HEK293T (cell line): Measurements from ENCODE around the gene NFKBIA.

Source experiments
- CTCF ChIA-PET: fragments of 350-600 bp; formaldehyde crosslinking; extraction: SDS; loops from one replicate; lab custom pipeline; 2021; ENCODE audit warnings: antibody characterized with exemption, inconsistent platforms; lab: Yijun Ruan, JAX
- POLR2A ChIA-PET: fragments of 350-600 bp; formaldehyde crosslinking; extraction: SDS; loops from one replicate; lab custom pipeline; 2020; ENCODE audit warnings: antibody characterized with exemption, inconsistent platforms; lab: Yijun Ruan, JAX
- DNase-seq: peaks from one replicate; pipeline ENCODE4 v3.0.0; 2012; ENCODE audit warnings: mixed read lengths; ENCODE audit errors: extremely low spot score
- ARNT ChIP-seq: fragments of 450-650 bp; IDR thresholded peaks from 2 replicates; pipeline ENCODE4 v1.6.1; 2017; ENCODE audit warnings: mild to moderate bottlenecking
- BHLHE40 ChIP-seq: fragments of 450-650 bp; IDR thresholded peaks from 2 replicates; pipeline ENCODE4 v1.6.1; 2016; ENCODE audit warnings: mild to moderate bottlenecking, moderate library complexity, borderline replicate concordance
- CTBP1 ChIP-seq: fragments of 450-650 bp; IDR thresholded peaks from 2 replicates; pipeline ENCODE4 v1.6.1; 2016; ENCODE audit warnings: borderline replicate concordance
- ELF4 ChIP-seq: fragments of 450-650 bp; IDR thresholded peaks from 2 replicates; pipeline ENCODE4 v1.6.1; 2017; ENCODE audit warnings: antibody characterized with exemption
- FOXA1 ChIP-seq: fragments of 450-650 bp; IDR thresholded peaks from 2 replicates; pipeline ENCODE4 v1.6.1; 2016; ENCODE audit warnings: mild to moderate bottlenecking
- FOXK2 ChIP-seq: fragments of 450-650 bp; IDR thresholded peaks from 2 replicates; pipeline ENCODE4 v1.6.1; 2016; ENCODE audit warnings: mild to moderate bottlenecking
- FOXM1 ChIP-seq: fragments of 450-650 bp; IDR thresholded peaks from 2 replicates; pipeline ENCODE4 v1.6.1; 2017; ENCODE audit warnings: mild to moderate bottlenecking, borderline replicate concordance
- HDGF ChIP-seq: fragments of 450-650 bp; IDR thresholded peaks from 2 replicates; pipeline ENCODE4 v1.6.1; 2017; ENCODE audit warnings: antibody characterized with exemption, borderline replicate concordance
- L3MBTL2 ChIP-seq: fragments of 450-650 bp; conservative IDR thresholded peaks from 2 replicates; pipeline ENCODE4 v1.6.1; 2016; ENCODE audit warnings: mild to moderate bottlenecking
- LEF1 ChIP-seq: fragments of 450-650 bp; IDR thresholded peaks from 2 replicates; pipeline ENCODE4 v1.6.1; 2017; ENCODE audit warnings: mild to moderate bottlenecking, borderline replicate concordance
- NFRKB ChIP-seq: fragments of 450-650 bp; IDR thresholded peaks from 2 replicates; pipeline ENCODE4 v1.6.1; 2016; ENCODE audit warnings: mild to moderate bottlenecking, moderate library complexity
- SP1 ChIP-seq: fragments of 450-650 bp; IDR thresholded peaks from 2 replicates; pipeline ENCODE4 v1.6.1; 2017
- SUZ12 ChIP-seq: fragments of 450-650 bp; IDR thresholded peaks from 2 replicates; pipeline ENCODE4 v1.6.1; 2016; ENCODE audit warnings: mild to moderate bottlenecking
- TARDBP ChIP-seq: fragments of 450-650 bp; IDR thresholded peaks from 2 replicates; pipeline ENCODE4 v1.6.1; 2016
- ZNF384 ChIP-seq: fragments of 450-650 bp; IDR thresholded peaks from 2 replicates; pipeline ENCODE4 v1.6.1; 2016
- TF ChIP-seq, protein P1 (sequence below): fragments of 450-650 bp; IDR thresholded peaks from 2 replicates; pipeline ENCODE4 v1.6.1; 2016

The NFKBIA gene

DNA sequence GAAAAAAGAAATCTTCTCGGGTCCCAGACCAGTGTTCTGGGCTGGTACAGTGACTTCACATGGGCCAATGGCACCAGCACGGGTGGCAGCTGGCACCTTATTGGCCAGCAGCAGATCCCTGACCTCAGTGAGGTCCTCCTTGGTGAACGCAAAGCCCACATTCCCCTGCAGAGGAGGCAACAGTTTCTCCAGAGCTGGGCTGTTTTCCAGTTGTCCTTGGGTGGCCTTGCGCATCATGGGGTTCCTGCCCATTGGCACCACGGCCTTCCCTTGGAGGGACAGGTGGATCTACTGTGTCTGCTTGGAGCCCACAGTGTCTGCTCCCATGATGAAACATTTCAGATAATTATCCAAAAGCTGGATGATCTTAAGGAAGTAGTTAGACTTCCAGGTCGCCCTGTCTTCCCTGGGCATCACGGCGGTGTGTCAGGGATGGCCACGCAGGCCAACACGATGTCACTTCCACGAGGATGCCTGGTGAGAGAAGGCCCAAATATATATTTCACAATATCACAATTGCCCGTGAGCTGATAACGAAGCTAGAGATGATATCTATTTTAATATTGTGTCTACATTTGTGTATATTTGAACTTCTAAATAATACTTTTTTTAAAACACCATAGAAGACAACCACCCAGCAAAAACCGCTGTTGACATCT lies 15.8 kb downstream of the NFKBIA start:
- no peak for DNase-seq
- ChIA-PET POLR2A (no interaction called here), CTCF (no interaction called here)
- no peak for TF ChIP-seq CTBP1
- TF ChIP-seq ELF4 = no peak
- TF ChIP-seq BHLHE40 = no peak
- TF ChIP-seq FOXK2 = no peak
- no peak for TF ChIP-seq FOXA1
- TF ChIP-seq L3MBTL2 = no peak
- TF ChIP-seq ARNT = no peak
- TF ChIP-seq ZNF384 = no peak
- no peak for TF ChIP-seq LEF1
- TF ChIP-seq SP1 = no peak
- TF ChIP-seq FOXM1 = no peak
- TF ChIP-seq, protein P1, sequence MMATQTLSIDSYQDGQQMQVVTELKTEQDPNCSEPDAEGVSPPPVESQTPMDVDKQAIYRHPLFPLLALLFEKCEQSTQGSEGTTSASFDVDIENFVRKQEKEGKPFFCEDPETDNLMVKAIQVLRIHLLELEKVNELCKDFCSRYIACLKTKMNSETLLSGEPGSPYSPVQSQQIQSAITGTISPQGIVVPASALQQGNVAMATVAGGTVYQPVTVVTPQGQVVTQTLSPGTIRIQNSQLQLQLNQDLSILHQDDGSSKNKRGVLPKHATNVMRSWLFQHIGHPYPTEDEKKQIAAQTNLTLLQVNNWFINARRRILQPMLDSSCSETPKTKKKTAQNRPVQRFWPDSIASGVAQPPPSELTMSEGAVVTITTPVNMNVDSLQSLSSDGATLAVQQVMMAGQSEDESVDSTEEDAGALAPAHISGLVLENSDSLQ = no peak
- TF ChIP-seq NFRKB = no peak
- TF ChIP-seq TARDBP = no peak
- TF ChIP-seq SUZ12 = no peak
- no peak for TF ChIP-seq HDGF

DNA sequence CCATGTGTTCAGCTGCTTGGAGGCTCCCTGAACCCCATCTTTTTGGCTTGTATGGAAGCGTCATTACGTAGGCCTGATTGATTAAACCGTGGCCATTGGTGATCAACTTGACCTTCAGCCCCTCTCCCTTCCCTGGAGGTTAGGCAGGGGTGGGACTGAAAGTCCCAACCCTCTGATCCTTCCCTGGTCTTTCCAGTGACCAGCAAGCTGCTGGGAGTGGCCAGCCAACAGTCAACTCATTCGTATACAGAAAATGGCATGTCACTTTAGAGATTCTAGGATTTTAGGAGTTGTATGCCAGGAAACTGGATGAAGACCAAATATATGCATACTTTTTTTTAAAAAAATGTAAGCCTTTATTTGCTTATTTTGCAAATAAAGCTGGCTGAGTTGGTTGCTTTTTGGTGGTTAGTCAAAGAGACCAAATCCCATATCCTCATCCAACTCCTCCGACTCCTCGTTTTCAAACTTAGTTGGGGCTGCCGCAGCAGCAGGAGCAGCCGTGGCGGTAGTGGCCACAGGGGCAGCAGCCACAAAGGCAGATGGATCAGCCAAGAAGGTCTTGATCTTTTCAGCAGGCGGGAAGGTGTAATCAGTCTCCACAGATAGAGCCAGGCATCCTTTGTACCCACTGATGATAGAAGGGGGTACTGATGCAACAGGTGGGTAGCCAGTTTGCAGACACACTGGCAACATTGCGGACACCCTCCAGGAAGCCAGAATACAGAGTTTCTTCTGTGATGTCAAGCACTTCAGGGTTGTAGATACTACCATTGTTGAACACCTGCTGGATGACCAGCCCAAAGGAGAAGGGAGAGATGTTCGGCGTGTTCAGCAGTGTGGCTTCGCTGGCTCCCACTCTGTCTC lies 16.6 kb downstream of the NFKBIA start:
- DNase-seq = no peak
- ChIA-PET CTCF (no interaction called here), POLR2A (no interaction called here)
- TF ChIP-seq NFRKB = no peak
- no peak for TF ChIP-seq SP1
- TF ChIP-seq FOXK2 = no peak
- TF ChIP-seq CTBP1 = no peak
- no peak for TF ChIP-seq ELF4
- TF ChIP-seq, protein P1 = no peak
- TF ChIP-seq FOXA1 = no peak
- no peak for TF ChIP-seq HDGF
- TF ChIP-seq FOXM1 = no peak
- TF ChIP-seq ARNT = no peak
- TF ChIP-seq L3MBTL2 = no peak
- no peak for TF ChIP-seq ZNF384
- no peak for TF ChIP-seq BHLHE40
- TF ChIP-seq SUZ12 = no peak
- TF ChIP-seq TARDBP = no peak
- TF ChIP-seq LEF1 = no peak

DNA sequence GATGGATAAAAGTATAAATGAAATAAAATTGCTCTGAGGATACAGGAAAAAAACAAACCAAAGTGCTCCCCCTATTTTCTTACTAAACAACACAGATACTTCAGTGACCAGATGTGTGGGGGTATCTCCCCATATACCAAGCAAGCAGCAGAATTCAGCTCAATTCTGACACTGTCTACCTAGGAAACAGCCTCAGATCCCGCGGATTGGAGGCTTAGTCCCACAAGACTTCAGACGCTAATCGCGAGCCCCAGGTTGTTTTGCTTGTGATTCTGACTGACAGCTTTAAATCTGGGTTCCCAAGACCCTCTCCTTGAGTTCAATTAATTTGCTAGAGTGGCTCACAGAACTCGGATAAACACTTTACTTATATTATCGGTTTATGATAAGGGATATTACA lies 17.3 kb downstream of the NFKBIA start:
- TF ChIP-seq SUZ12 (no peak), ELF4 (no peak), ARNT (no peak), FOXM1 (no peak), HDGF (no peak), BHLHE40 (no peak), NFRKB (no peak), ZNF384 (no peak)
- CTCF ChIA-PET = no interaction called here
- no peak for DNase-seq
- POLR2A ChIA-PET = no interaction called here

DNA sequence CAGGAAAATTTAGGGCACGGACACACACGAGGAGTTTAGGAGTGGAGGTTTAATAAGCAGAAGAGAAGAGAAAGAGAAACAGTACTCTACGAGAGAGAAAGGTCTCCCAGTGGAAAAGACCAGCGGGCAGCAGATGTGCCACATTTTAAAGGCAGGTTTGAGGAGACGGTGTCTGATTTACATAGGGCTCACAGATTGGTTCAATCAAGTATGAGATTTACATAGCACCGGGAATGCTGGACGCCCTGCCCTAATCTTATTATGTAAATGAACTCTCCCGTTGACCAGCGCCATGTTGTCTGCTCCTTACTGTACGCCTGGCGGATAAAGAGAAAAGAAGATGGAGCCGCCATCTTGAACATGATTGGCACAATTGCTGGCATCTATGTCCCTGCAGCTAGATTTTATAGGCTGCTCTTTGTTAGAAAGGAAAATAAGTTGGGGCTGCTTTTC lies 17.9 kb downstream of the NFKBIA start:
- CTCF ChIA-PET = no interaction called here
- TF ChIP-seq BHLHE40 (no peak), FOXM1 (no peak), SUZ12 (no peak), L3MBTL2 (no peak), ZNF384 (no peak), LEF1 (no peak), ARNT (no peak)
- TF ChIP-seq, protein P1 = no peak
- POLR2A ChIA-PET = interaction anchor here (1.8 kb wide), 1 partner anchor 17 kb away, joined by 5 read pairs; no protein-coding TSS in a partner anchor
- no peak for DNase-seq

DNA sequence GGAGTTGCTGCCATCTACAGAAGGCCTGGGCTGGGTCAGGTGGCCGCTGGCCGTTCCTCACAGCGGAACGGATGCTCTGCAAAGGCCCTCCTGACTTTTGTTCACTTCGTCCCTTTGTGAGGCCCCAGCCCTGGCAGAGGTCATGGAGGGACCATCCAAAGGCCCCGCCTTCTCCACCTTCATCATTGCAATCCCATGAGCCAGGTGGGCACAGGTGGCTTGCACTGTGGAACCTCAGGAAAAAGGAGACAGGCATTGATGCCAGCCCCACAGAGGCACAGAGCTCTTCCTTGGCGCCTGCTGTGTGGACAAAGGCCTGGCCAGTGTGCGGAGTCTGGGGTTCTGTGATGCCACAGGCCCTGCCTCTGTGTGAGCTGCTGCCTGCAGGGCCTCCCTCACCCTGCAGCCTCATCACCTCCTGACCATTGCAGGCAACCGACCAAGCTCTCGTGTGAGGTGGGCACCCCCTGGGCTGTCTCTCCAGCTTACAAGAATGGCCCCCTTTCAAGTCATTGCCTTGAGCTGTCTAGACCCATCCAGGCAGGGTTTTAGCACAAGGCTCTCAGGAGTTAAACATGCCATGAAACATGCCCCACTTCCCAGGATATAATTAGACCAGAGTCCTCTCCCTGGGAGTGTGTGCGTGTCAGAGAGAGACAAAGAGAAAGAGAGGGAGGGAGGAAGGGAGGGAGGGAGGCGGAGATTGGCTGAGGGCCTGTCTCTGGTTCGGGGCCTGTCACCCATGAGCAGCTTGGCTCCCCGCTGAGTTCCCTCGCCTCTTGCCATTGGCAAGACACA lies 19.3 kb downstream of the NFKBIA start:
- ChIA-PET POLR2A (interaction anchor here (1.6 to 1.8 kb wide), 2 partner anchors 18 to 93 kb away, joined by 5 to 7 read pairs; partner anchors contain the start of gene PSMA6), CTCF (no interaction called here)
- no peak for DNase-seq
- TF ChIP-seq SUZ12 (no peak), HDGF (no peak), FOXM1 (no peak)
